GM23338 (cell line): ENCODE results near the gene RMDN3. TPM values are rescaled to one million over a fixed set of nuclear protein-coding genes. Genes with fewer than 3 reads are reported as not detected.

Experiments
- ATAC-seq: fragments of 200-7000 bp; cut with Tn5 transposase; 3 replicates; pipeline ENCODE4 v1.9.1; 2020
- DNase-seq: peaks from one replicate; pipeline ENCODE4 v3.0.0-alpha.2; 2015; ENCODE audit warnings: low spot score
- H2AFZ ChIP-seq: fragments of 200-600 bp; sonication (generic); 2 replicates; pipeline ENCODE4 v1.8.0; 2016; ENCODE audit warnings: antibody characterized with exemption, mild to moderate bottlenecking, moderate library complexity
- H3F3A ChIP-seq: fragments of 200-600 bp; sonication (generic); replicated peaks from 2 replicates; pipeline ENCODE4 v1.8.0; 2017; ENCODE audit warnings: antibody characterized with exemption, mixed run types, low read depth
- H3K27ac ChIP-seq: fragments of 200-600 bp; sonication (generic); 2 replicates; pipeline ENCODE4 v1.6.1; 2016; ENCODE audit warnings: low read depth
- H3K27me3 ChIP-seq: fragments of 200-600 bp; sonication (generic); 2 replicates; pipeline ENCODE4 v1.8.0; 2016; ENCODE audit warnings: mild to moderate bottlenecking, mixed run types, moderate library complexity; ENCODE audit not compliant: insufficient read depth
- H3K36me3 ChIP-seq: fragments of 200-600 bp; sonication (generic); 2 replicates; pipeline ENCODE4 v1.8.0; 2016; ENCODE audit warnings: mild to moderate bottlenecking; ENCODE audit not compliant: insufficient read depth
- H3K4me1 ChIP-seq: fragments of 200-600 bp; sonication (generic); 2 replicates; pipeline ENCODE4 v1.8.0; 2016; ENCODE audit warnings: mild to moderate bottlenecking, moderate library complexity; ENCODE audit not compliant: insufficient read depth
- H3K4me2 ChIP-seq: fragments of 200-600 bp; sonication (generic); 2 replicates; pipeline ENCODE4 v1.7.1; 2017; ENCODE audit warnings: mixed run types
- H3K4me3 ChIP-seq: fragments of 200-600 bp; sonication (generic); 2 replicates; pipeline ENCODE4 v1.6.1; 2016; ENCODE audit warnings: mixed run types
- H3K79me2 ChIP-seq: fragments of 200-600 bp; sonication (generic); replicated peaks from 2 replicates; pipeline ENCODE4 v1.8.0; 2017; ENCODE audit warnings: mild to moderate bottlenecking; ENCODE audit not compliant: insufficient read depth
- H3K9me2 ChIP-seq: fragments of 200-600 bp; sonication (generic); 2 replicates; pipeline ENCODE4 v1.8.0; 2017; ENCODE audit not compliant: insufficient read depth
- H4K20me1 ChIP-seq: fragments of 200-600 bp; sonication (generic); replicated peaks from 2 replicates; pipeline ENCODE4 v1.8.0; 2017; ENCODE audit warnings: mild to moderate bottlenecking; ENCODE audit not compliant: insufficient read depth
- H3K27ac Mint-ChIP-seq: 2 replicates; pipeline ENCODE4 v1.8.0; 2020; ENCODE audit warnings: inconsistent platforms, mild to moderate bottlenecking, moderate library complexity, mixed read lengths
- H3K27me3 Mint-ChIP-seq: 3 replicates; pipeline ENCODE4 v1.8.0; 2022; ENCODE audit warnings: low read depth, mild to moderate bottlenecking, moderate library complexity, mixed read lengths, inconsistent platforms; ENCODE audit not compliant: insufficient read depth, poor library complexity
- H3K36me3 Mint-ChIP-seq: 3 replicates; pipeline ENCODE4 v1.8.0; 2021; ENCODE audit warnings: low read depth, mild to moderate bottlenecking, inconsistent platforms, moderate library complexity, mixed read lengths
- H3K4me1 Mint-ChIP-seq: 3 replicates; pipeline ENCODE4 v1.8.0; 2020; ENCODE audit warnings: mild to moderate bottlenecking, inconsistent platforms, mixed read lengths
- H3K4me3 Mint-ChIP-seq: 3 replicates; pipeline ENCODE4 v1.8.0; 2021; ENCODE audit warnings: moderate library complexity, mild to moderate bottlenecking, inconsistent platforms, mixed read lengths
- H3K9me3 Mint-ChIP-seq: 3 replicates; pipeline ENCODE4 v1.8.0; 2020; ENCODE audit warnings: moderate library complexity, mild to moderate bottlenecking, inconsistent platforms, mixed read lengths
- polyA plus RNA-seq: library from polyadenylated mRNA; unstranded; fragments of >200 nt; fragmentation: Nextera tagmentation; extraction: Ambion mirVana; gene quantifications from 2 replicates; pipeline ENCODE4 v1.2.1, GENCODE V29; 2016
- total RNA-seq: library from RNA; depleted of rRNA; stranded (reverse); fragments of >200 nt; shearing (Covaris generic); gene quantifications from 2 replicates; pipeline ENCODE4 v1.2.3, GENCODE V29; 2014
- TF ChIP-seq, protein P1 (sequence below): fragments of 250-450 bp; sonication (Bioruptor Pico); IDR thresholded peaks from 2 replicates; pipeline ENCODE4 v1.5.0; 2020; ENCODE audit warnings: mild to moderate bottlenecking, moderate library complexity
- TF ChIP-seq, protein P2 (sequence below): IDR thresholded peaks from one replicate; pipeline ENCODE4 v1.6.1; 2018; ENCODE audit warnings: antibody characterized with exemption; ENCODE audit not compliant: unreplicated experiment

Gene RMDN3
- total and polyA plus RNA-seq, 2 experiments from 2014 or later = 15.6 to 17.0 TPM

DNA sequence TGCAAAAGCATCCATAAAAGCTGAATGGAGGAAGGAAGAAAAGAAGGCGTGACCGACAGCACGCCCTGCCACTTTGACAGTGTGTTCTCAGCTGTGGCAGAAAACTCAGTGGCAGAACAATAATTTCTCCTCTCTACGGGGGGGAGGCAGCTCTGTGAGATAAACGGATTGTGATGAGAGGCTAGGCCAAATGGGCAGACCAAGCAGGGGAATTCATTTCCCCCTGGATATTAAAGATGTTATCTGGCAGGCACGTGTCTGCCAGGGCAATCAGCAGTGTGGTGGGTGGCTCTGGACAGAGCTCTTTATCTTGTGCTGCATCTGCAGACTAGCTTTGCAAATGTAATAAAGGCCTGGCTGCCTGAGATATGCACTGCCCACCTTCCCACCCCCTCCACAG, 1.9 kb upstream of the RMDN3 start (continued):
- TF ChIP-seq, protein P1, sequence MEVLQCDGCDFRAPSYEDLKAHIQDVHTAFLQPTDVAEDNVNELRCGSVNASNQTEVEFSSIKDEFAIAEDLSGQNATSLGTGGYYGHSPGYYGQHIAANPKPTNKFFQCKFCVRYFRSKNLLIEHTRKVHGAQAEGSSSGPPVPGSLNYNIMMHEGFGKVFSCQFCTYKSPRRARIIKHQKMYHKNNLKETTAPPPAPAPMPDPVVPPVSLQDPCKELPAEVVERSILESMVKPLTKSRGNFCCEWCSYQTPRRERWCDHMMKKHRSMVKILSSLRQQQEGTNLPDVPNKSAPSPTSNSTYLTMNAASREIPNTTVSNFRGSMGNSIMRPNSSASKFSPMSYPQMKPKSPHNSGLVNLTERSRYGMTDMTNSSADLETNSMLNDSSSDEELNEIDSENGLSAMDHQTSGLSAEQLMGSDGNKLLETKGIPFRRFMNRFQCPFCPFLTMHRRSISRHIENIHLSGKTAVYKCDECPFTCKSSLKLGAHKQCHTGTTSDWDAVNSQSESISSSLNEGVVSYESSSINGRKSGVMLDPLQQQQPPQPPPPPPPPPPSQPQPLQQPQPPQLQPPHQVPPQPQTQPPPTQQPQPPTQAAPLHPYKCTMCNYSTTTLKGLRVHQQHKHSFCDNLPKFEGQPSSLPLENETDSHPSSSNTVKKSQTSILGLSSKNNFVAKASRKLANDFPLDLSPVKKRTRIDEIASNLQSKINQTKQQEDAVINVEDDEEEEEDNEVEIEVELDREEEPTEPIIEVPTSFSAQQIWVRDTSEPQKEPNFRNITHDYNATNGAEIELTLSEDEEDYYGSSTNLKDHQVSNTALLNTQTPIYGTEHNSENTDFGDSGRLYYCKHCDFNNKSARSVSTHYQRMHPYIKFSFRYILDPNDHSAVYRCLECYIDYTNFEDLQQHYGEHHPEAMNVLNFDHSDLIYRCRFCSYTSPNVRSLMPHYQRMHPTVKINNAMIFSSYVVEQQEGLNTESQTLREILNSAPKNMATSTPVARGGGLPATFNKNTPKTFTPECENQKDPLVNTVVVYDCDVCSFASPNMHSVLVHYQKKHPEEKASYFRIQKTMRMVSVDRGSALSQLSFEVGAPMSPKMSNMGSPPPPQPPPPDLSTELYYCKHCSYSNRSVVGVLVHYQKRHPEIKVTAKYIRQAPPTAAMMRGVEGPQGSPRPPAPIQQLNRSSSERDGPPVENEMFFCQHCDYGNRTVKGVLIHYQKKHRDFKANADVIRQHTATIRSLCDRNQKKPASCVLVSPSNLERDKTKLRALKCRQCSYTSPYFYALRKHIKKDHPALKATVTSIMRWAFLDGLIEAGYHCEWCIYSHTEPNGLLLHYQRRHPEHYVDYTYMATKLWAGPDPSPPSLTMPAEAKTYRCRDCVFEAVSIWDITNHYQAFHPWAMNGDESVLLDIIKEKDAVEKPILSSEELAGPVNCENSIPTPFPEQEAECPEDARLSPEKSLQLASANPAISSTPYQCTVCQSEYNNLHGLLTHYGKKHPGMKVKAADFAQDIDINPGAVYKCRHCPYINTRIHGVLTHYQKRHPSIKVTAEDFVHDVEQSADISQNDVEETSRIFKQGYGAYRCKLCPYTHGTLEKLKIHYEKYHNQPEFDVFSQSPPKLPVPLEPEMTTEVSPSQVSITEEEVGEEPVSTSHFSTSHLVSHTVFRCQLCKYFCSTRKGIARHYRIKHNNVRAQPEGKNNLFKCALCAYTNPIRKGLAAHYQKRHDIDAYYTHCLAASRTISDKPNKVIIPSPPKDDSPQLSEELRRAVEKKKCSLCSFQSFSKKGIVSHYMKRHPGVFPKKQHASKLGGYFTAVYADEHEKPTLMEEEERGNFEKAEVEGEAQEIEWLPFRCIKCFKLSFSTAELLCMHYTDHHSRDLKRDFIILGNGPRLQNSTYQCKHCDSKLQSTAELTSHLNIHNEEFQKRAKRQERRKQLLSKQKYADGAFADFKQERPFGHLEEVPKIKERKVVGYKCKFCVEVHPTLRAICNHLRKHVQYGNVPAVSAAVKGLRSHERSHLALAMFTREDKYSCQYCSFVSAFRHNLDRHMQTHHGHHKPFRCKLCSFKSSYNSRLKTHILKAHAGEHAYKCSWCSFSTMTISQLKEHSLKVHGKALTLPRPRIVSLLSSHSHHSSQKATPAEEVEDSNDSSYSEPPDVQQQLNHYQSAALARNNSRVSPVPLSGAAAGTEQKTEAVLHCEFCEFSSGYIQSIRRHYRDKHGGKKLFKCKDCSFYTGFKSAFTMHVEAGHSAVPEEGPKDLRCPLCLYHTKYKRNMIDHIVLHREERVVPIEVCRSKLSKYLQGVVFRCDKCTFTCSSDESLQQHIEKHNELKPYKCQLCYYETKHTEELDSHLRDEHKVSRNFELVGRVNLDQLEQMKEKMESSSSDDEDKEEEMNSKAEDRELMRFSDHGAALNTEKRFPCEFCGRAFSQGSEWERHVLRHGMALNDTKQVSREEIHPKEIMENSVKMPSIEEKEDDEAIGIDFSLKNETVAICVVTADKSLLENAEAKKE (CRISPR knock-in tag) = no peak

DNA sequence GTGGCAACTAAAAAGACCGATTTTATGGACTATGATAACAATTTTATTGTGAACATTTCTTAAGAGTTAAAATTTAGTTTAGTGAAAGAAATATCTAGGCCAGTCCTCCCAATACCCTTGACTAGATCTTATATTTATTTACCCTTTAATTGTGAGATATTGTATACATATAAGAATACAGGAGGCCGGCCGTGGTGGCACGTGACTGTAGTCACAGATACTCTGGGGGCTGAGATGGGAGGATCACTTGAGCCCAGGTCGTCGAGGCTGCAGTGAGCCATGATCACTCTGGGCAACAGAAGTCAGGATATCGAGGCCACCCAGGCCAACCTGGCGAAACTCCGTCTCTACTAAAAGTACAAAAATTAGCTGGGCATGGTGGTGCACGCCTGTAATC, 756 bp upstream of the RMDN3 start:
- Mint-ChIP-seq H3K36me3 (peaks cover 7% of the 10 kb centered on the region), H3K4me1 (peaks cover 16% of the 10 kb centered on the region), H3K9me3 (no peaks in the 10 kb centered on the region), H3K4me3 (peak overlapping the region; percentile 89), H3K27me3 (peaks cover 4% of the 10 kb centered on the region), H3K27ac (peak overlapping the region; percentile 99)
- H3K27me3 ChIP-seq = no peaks in the 10 kb centered on the region
- ATAC-seq = peak; percentile 9
- H3F3A ChIP-seq = 0 out of 2 replicates have a peak, but pooled peaks cover 3% of the 10 kb centered on the region
- H3K79me2 ChIP-seq = peaks cover 24% of the 10 kb centered on the region
- no peaks in the 10 kb centered on the region; the same call in 1 of the 2 replicates for H3K36me3 ChIP-seq
- H3K27ac ChIP-seq = peak overlapping the region; percentile 99
- H4K20me1 ChIP-seq = no peaks in the 10 kb centered on the region
- H3K4me1 ChIP-seq = no peaks in the 10 kb centered on the region; the same call in 1 of the 2 replicates
- DNase-seq = peak; percentile 18
- H2AFZ ChIP-seq = peak overlapping the region; percentile 57; the same call in 1 of the 2 replicates
- H3K4me3 ChIP-seq = peak overlapping the region; percentile 98
- TF ChIP-seq, protein P2, sequence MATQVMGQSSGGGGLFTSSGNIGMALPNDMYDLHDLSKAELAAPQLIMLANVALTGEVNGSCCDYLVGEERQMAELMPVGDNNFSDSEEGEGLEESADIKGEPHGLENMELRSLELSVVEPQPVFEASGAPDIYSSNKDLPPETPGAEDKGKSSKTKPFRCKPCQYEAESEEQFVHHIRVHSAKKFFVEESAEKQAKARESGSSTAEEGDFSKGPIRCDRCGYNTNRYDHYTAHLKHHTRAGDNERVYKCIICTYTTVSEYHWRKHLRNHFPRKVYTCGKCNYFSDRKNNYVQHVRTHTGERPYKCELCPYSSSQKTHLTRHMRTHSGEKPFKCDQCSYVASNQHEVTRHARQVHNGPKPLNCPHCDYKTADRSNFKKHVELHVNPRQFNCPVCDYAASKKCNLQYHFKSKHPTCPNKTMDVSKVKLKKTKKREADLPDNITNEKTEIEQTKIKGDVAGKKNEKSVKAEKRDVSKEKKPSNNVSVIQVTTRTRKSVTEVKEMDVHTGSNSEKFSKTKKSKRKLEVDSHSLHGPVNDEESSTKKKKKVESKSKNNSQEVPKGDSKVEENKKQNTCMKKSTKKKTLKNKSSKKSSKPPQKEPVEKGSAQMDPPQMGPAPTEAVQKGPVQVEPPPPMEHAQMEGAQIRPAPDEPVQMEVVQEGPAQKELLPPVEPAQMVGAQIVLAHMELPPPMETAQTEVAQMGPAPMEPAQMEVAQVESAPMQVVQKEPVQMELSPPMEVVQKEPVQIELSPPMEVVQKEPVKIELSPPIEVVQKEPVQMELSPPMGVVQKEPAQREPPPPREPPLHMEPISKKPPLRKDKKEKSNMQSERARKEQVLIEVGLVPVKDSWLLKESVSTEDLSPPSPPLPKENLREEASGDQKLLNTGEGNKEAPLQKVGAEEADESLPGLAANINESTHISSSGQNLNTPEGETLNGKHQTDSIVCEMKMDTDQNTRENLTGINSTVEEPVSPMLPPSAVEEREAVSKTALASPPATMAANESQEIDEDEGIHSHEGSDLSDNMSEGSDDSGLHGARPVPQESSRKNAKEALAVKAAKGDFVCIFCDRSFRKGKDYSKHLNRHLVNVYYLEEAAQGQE = no peak
- H3K4me2 ChIP-seq = peak overlapping the region; percentile 78
- no peaks in the 10 kb centered on the region for H3K9me2 ChIP-seq
